ENCODE measurements around the gene LSM4.
"Not testable (repeated sequence)": the region's sequence is repeated elsewhere in the genome, so short reads cannot be mapped to it uniquely, and the experiment has no call there.

LSM4 gene

DNA sequence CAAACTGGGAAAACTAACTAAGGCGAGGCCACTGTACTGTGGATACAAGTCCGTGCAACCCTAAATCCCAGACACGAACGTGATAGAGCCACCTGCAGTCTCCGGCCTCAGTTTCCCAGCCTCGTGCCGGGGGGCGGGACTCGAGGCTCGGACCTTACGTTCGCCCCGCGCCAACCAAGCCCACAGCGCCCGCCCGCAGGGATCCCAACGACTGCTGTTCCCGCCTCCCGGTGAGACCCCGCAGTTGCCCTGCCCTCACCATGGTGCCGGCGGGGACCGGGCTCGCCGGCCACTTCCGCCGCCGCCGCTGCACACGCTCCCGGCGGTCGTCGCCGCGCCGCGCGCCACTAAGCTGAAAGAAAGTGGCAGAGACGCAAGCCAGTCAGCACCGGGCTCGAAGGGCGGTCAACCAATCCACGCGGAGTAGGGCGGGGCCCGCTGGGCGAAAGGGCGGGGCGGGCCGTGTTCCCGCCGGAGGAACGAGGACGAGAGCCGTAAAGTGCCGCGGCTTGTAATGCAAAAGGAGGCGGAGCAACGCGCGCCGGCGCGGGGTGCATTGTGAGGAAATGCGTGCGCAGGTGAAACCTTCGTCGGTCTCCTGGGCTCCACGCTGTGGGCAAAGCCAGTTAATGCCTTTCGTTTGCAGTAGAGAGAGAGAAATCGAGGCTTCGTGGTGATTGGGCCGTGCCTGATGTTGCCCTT lies at the start of gene LSM4:
TSS of gene LSM4 (minus strand) at position 318 of the 702 bp plus-strand sequence. CDS start at position 262, 56 bp downstream.
- Histone ChIP-seq H3K36me3 (ENCODE audit: control insufficient read depth, insufficient read depth, low read length) (peaks cover 13% of the 10 kb centered on the region), H3K4me3 (ENCODE audit: low read depth, low read length) (peak within 1 kb of the TSS; percentile 92), H3K4me1 (ENCODE audit: control insufficient read depth, insufficient read depth, low read length) (peaks cover 8% of the 10 kb centered on the region), H3K9ac (ENCODE audit: low read depth, low read length) (peak within 1 kb of the TSS; percentile 94), H3K9me3 (ENCODE audit: control insufficient read depth, insufficient read depth, low read length) (no peaks in the 10 kb centered on the region), H3K27me3 (ENCODE audit: control insufficient read depth, insufficient read depth, low read length) (no peaks in the 10 kb centered on the region)

DNA sequence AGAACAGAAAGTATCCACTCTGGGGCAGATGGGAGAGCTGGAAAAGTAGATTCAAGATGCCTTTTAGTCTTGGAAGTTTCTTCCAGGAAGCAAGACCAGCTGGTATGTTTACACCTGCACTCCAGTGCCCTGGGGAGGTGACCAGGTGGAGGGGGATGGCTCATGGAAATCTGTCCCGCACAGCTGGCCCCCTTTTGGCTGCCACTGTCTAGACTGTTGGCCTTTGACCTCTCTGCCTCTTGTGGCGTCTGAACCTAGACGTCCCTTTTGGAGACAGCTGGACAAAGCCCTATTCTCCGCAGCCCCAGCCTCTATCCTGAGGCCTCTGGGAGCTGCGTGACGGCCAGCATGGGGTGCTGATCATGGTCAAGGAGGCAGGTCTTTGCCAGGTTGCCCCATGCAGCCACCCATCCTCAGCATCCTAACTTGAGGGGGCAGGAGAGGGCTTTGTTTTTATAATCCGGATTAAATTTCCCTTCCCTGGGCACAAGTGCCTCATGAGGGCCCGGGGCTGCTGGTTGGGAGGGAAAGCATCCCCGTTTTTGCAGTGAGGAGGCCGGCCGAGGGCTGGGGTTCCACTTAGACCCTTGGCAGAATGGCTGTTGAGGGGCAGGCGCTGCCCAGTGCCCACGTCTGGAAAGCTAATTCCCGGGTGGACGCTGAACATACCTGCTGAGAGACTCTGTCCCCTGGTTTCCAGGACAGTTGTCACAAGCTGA lies 45.8 kb upstream of the LSM4 start:
- H3K9ac ChIP-seq (ENCODE audit: low read depth, low read length), result no peak overlapping the region

DNA sequence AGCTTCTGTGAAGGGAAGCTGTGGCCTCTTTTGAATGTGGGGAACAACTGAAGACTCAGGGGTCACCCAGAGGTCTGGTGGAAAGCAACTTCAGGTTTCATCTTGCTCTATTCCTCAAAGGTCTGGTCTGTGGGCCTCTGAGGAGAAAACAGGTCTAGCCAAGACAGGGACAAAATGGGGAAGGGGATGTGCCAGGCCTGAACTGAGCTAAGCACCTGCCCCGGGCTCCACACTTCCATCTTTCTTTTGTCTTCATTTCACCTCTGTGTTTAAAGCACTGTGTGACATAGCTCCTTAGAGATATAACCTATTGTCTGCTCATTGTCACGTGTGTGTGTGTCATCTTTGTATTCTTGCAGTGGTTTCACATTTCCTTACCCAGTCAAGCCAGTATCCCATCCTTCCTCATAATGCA lies 43.2 kb upstream of the LSM4 start:
- Histone ChIP-seq H3K9ac (ENCODE audit: low read depth, low read length) (no peak overlapping the region), H3K36me3 (ENCODE audit: control insufficient read depth, insufficient read depth, low read length) (peaks cover 9% of the 10 kb centered on the region), H3K4me1 (ENCODE audit: control insufficient read depth, insufficient read depth, low read length) (no peaks in the 10 kb centered on the region), H3K4me3 (ENCODE audit: low read depth, low read length) (no peak overlapping the region), H3K27me3 (ENCODE audit: control insufficient read depth, insufficient read depth, low read length) (no peaks in the 10 kb centered on the region), H3K9me3 (ENCODE audit: control insufficient read depth, insufficient read depth, low read length) (no peaks in the 10 kb centered on the region)

More for the DNA sequence above, 45.8 kb upstream of the LSM4 start:
- no peak overlapping the region for H3K4me3 ChIP-seq (ENCODE audit: low read depth, low read length)
- no peaks in the 10 kb centered on the region for H3K9me3 ChIP-seq (ENCODE audit: control insufficient read depth, insufficient read depth, low read length)
- H3K4me1 ChIP-seq (ENCODE audit: control insufficient read depth, insufficient read depth, low read length), result peaks cover 1% of the 10 kb centered on the region
- H3K36me3 ChIP-seq (ENCODE audit: control insufficient read depth, insufficient read depth, low read length), result peaks cover 3% of the 10 kb centered on the region
- no peaks in the 10 kb centered on the region for H3K27me3 ChIP-seq (ENCODE audit: control insufficient read depth, insufficient read depth, low read length)

DNA sequence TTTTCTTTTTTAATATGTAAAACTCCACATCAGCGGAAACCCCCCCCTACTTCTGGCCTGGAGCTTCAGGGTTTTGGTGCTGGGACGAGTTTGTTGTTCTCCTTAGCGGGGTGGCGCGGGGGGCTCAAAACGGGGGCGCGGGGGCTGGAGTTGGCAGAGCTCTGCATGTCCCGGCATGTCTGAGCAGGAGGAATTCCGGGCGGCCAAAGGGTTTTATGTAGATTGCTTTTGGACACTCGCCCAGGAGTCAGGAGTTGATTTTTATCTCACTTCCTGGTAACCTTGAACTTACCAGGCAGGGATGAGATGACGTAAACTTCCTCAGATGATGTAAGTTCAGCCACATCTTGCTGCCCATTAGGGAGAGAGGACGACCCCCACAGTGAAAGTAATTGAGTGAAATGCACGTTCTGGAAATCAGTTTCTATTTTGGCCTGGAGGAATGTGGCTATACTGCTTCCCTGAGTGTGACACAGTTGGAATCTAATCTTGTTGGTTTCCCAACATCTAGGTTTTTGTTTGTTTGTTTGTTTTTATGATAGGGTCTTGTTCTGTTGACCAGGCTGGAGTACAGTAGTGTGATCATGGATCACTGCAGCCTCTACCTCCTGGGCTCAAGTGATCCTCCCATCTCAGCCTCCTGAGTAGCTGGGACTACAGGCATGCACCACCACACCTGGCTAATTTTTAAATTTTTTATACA lies 42.1 kb upstream of the LSM4 start:
- Histone ChIP-seq H3K9me3 (ENCODE audit: control insufficient read depth, insufficient read depth, low read length) (no peaks in the 10 kb centered on the region), H3K27me3 (ENCODE audit: control insufficient read depth, insufficient read depth, low read length) (no peaks in the 10 kb centered on the region), H3K9ac (ENCODE audit: low read depth, low read length) (no peak overlapping the region), H3K4me1 (ENCODE audit: control insufficient read depth, insufficient read depth, low read length) (no peaks in the 10 kb centered on the region), H3K4me3 (ENCODE audit: low read depth, low read length) (no peak overlapping the region), H3K36me3 (ENCODE audit: control insufficient read depth, insufficient read depth, low read length) (peaks cover 9% of the 10 kb centered on the region)

DNA sequence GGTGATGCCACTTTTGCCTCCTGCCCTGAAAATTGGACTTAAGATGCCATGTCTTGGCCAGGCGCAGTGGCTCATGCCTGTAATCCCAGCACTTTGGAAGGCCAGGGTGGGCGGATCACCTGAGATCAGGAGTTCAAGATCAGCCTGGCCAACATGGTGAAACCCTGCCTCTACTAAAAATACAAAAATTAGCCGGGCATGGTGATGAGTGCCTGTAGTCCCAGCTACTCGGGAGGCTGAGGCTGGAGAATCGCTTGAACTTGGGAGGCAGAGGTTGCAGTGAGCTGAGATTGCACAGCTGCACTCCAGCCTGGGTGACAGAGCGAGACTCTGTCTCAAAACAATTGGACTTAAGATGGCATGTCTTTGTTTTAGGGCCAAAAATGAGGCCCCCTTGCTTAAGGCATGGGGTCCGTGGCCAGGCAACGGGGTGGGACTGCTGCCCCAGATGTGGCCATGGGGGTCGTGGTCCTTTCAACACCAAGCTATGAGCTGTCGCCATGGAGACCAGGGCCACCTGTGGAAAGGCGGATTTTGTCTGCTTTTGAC lies 41.5 kb upstream of the LSM4 start:
- not testable (repeated sequence) for H3K4me1 ChIP-seq (ENCODE audit: control insufficient read depth, insufficient read depth, low read length); H3K27me3 ChIP-seq (ENCODE audit: control insufficient read depth, insufficient read depth, low read length); H3K9me3 ChIP-seq (ENCODE audit: control insufficient read depth, insufficient read depth, low read length); H3K36me3 ChIP-seq (ENCODE audit: control insufficient read depth, insufficient read depth, low read length); H3K4me3 ChIP-seq (ENCODE audit: low read depth, low read length); H3K9ac ChIP-seq (ENCODE audit: low read depth, low read length)

DNA sequence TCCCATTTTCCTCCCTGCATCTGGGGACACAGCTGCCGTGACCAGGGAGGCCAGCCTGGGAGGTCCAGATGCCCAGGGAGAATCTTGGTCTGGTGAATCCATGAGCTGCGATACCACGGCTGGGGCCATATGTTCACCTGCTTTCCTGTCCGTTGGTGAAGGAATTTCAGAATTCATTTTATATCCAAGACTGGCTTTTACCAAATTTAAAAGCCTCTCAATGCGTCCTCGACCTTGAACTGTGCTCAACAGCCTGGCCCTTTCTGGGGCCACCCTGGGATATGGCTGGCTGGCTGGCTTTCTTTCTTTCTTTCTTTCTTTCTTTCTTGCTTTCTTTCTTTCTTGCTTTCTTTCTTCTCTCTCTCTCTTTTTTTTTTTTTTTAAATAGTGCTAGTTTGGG lies 40.9 kb upstream of the LSM4 start:
- Histone ChIP-seq H3K4me1 (ENCODE audit: control insufficient read depth, insufficient read depth, low read length) (no peaks in the 10 kb centered on the region), H3K9me3 (ENCODE audit: control insufficient read depth, insufficient read depth, low read length) (no peaks in the 10 kb centered on the region), H3K27me3 (ENCODE audit: control insufficient read depth, insufficient read depth, low read length) (no peaks in the 10 kb centered on the region), H3K9ac (ENCODE audit: low read depth, low read length) (no peak overlapping the region), H3K4me3 (ENCODE audit: low read depth, low read length) (no peak overlapping the region), H3K36me3 (ENCODE audit: control insufficient read depth, insufficient read depth, low read length) (peaks cover 9% of the 10 kb centered on the region)

DNA sequence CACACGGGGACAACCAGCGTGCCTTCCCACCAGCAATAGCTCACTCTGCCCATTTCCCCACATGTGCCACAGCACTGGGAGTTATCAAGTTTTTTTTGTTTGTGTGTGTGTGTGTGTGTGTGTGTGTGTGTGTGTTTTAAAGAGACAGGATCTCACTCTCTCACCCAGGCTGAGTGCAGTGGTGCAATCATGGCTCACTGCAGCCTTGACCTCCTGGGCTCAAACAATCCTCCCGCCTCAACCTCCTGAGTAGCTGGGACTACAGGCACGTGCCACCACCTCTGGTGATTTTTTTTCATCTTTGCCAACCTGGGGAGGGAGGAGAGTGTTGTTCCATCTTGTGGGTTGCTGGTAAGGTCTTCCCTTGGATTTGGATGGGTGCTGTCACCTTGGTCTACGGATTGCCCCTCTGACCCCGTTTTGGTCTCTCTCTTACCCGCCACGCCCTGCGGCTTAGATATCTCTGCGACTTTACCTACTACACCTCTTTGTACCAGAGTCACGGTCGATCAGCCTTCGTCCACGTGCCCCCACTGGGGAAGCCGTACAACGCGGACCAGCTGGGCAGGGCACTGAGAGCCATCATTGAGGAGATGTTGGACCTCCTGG lies 40.2 kb upstream of the LSM4 start:
- Histone ChIP-seq H3K9me3 (ENCODE audit: control insufficient read depth, insufficient read depth, low read length) (no peaks in the 10 kb centered on the region), H3K36me3 (ENCODE audit: control insufficient read depth, insufficient read depth, low read length) (peaks cover 10% of the 10 kb centered on the region), H3K4me3 (ENCODE audit: low read depth, low read length) (no peak overlapping the region), H3K4me1 (ENCODE audit: control insufficient read depth, insufficient read depth, low read length) (no peaks in the 10 kb centered on the region), H3K27me3 (ENCODE audit: control insufficient read depth, insufficient read depth, low read length) (no peaks in the 10 kb centered on the region), H3K9ac (ENCODE audit: low read depth, low read length) (no peak overlapping the region)

DNA sequence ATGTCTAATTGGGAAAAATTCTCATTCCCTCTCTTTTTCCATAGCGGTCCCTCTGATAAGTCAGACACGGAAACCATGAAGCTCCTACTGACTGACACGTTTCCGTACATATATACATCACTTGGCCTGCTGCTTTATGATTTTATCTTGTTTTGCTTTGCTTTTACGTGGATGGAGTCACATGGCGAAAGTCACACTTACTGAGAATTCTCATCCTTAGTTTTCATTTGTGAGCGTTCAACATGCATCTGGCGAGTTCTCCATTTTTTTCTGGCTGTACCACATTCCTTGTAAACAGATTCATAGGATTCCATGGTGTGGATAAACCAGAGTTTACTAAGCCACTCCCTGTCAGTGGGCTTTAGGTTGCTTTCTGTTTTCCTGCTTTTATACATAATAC lies 38.8 kb upstream of the LSM4 start:
- H3K27me3 ChIP-seq (ENCODE audit: control insufficient read depth, insufficient read depth, low read length), result no peaks in the 10 kb centered on the region
- H3K9me3 ChIP-seq (ENCODE audit: control insufficient read depth, insufficient read depth, low read length), result no peaks in the 10 kb centered on the region
- no peaks in the 10 kb centered on the region for H3K4me1 ChIP-seq (ENCODE audit: control insufficient read depth, insufficient read depth, low read length)
- H3K9ac ChIP-seq (ENCODE audit: low read depth, low read length), result no peak overlapping the region
- peaks cover 22% of the 10 kb centered on the region for H3K36me3 ChIP-seq (ENCODE audit: control insufficient read depth, insufficient read depth, low read length)
- H3K4me3 ChIP-seq (ENCODE audit: low read depth, low read length), result no peak overlapping the region

DNA sequence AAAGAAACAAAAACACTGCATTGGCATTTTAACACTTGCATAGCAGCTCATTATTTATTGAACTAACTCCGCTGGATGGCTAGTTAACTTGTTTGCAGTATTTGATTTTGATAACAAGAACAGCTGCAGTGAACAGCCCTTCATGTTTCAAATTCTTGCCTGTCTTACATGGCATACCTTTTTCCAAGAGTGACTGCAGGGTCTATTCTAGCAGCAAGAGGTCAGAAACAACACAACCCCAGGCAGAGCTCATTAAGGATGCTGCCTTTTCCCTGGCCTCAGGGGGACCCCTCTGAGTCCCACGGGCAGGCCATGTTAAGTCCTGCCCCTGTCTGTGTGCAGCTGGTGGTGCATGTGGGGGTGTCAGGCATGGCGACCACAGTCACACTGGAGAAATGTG lies 34.2 kb upstream of the LSM4 start:
- H3K4me3 ChIP-seq (ENCODE audit: low read depth, low read length), result no peak overlapping the region

DNA sequence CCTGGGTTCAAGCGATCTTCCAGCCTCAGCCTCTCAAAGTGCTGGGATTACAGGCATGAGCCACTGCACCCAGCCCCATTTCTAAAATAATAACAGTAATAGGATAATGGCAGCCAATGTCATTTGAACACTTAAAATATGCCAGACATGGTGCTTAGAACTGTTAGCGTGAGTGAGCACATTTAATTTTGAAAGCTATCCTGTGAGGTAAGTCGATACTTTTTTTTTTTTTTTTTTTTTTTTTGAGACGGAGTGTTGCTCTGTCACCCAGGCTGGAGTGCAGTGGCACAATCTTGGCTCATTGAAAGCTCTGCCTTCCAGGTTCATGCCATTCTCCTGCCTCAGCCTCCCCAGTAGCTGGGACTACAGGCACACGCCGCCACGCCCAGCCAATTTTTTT lies 31.9 kb upstream of the LSM4 start:
- peaks cover 16% of the 10 kb centered on the region for H3K36me3 ChIP-seq (ENCODE audit: control insufficient read depth, insufficient read depth, low read length)
- not testable (repeated sequence) for H3K27me3 ChIP-seq (ENCODE audit: control insufficient read depth, insufficient read depth, low read length); H3K9me3 ChIP-seq (ENCODE audit: control insufficient read depth, insufficient read depth, low read length); H3K9ac ChIP-seq (ENCODE audit: low read depth, low read length); H3K4me1 ChIP-seq (ENCODE audit: control insufficient read depth, insufficient read depth, low read length); H3K4me3 ChIP-seq (ENCODE audit: low read depth, low read length)

More for the DNA sequence above, 34.2 kb upstream of the LSM4 start:
- no peaks in the 10 kb centered on the region for H3K4me1 ChIP-seq (ENCODE audit: control insufficient read depth, insufficient read depth, low read length)
- H3K27me3 ChIP-seq (ENCODE audit: control insufficient read depth, insufficient read depth, low read length), result no peaks in the 10 kb centered on the region
- no peaks in the 10 kb centered on the region for H3K9me3 ChIP-seq (ENCODE audit: control insufficient read depth, insufficient read depth, low read length)
- no peak overlapping the region for H3K9ac ChIP-seq (ENCODE audit: low read depth, low read length)
- peaks cover 16% of the 10 kb centered on the region for H3K36me3 ChIP-seq (ENCODE audit: control insufficient read depth, insufficient read depth, low read length)

DNA sequence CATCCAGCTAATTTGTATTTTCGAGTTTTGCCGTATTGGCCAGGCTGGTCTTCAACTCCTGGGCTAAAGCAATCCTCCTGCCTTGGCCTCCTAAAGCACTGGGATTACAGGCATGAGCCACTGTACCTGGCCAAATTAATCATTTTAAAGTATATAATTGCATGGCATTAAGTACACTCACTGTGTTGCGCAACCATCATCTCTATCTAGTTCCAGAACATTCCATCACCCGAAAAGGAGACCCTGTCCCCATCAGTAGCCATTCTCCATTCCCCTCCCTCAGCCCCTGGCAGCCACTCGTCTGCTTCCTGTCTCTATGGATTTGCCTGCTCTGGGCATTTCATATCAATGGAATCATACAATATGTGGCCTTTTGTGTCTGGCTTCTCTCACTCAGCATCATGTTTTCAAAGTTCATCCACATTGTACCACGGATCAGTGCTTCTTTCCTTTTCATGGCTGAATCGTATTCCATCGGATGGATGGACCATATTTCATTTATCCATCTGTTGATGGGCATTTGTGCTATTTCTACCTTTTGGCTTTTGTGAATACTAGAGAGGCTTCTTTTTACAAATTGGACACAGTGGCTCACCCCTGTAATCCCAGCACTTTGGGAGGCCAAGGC lies 30.6 kb upstream of the LSM4 start:
- Histone ChIP-seq H3K27me3 (ENCODE audit: control insufficient read depth, insufficient read depth, low read length) (no peaks in the 10 kb centered on the region), H3K9me3 (ENCODE audit: control insufficient read depth, insufficient read depth, low read length) (no peaks in the 10 kb centered on the region), H3K4me1 (ENCODE audit: control insufficient read depth, insufficient read depth, low read length) (no peaks in the 10 kb centered on the region), H3K9ac (ENCODE audit: low read depth, low read length) (no peak overlapping the region), H3K36me3 (ENCODE audit: control insufficient read depth, insufficient read depth, low read length) (peaks cover 16% of the 10 kb centered on the region), H3K4me3 (ENCODE audit: low read depth, low read length) (no peak overlapping the region)

Data from iPS-15b (cell line).